Kidney epithelial cell (primary cell): ENCODE data around the gene SLC9A3. TPM values are rescaled to one million over a fixed set of nuclear protein-coding genes. Genes with fewer than 3 reads are reported as not detected.
"Not testable (repeated sequence)": the region's sequence is repeated elsewhere in the genome, so short reads cannot be mapped to it uniquely, and the experiment has no call there.

Experiments
- DNase-seq: peaks from one replicate; pipeline ENCODE4 v3.0.0-alpha.2; 2010; ENCODE audit warnings: low read depth
- H3K27me3 ChIP-seq: 2 replicates; pipeline ENCODE4 v1.6.0; 2011; ENCODE audit warnings: low read length; ENCODE audit not compliant: control insufficient read depth, insufficient read depth
- H3K36me3 ChIP-seq: 2 replicates; pipeline ENCODE4 v1.5.1; 2011; ENCODE audit warnings: low read length; ENCODE audit not compliant: control insufficient read depth, insufficient read depth
- H3K4me3 ChIP-seq: 2 replicates; pipeline ENCODE4 v1.5.1; 2011; ENCODE audit warnings: low read depth, mild to moderate bottlenecking, control low read depth, low read length
- CTCF ChIP-seq: IDR thresholded peaks from 2 replicates; pipeline ENCODE4 v1.5.1; 2011; ENCODE audit warnings: mild to moderate bottlenecking, moderate library complexity, low read length, control low read depth, inconsistent platforms; ENCODE audit not compliant: insufficient read depth, poor library complexity, severe bottlenecking
- total RNA-seq: library from RNA; depleted of rRNA; stranded (reverse); fragments of >200 nt; gene quantifications from 2 replicates; pipeline ENCODE4 v1.2.3, GENCODE V29; 2015

SLC9A3 gene
- total RNA-seq, 1 donor from 2014 or later: 3.6 TPM

DNA sequence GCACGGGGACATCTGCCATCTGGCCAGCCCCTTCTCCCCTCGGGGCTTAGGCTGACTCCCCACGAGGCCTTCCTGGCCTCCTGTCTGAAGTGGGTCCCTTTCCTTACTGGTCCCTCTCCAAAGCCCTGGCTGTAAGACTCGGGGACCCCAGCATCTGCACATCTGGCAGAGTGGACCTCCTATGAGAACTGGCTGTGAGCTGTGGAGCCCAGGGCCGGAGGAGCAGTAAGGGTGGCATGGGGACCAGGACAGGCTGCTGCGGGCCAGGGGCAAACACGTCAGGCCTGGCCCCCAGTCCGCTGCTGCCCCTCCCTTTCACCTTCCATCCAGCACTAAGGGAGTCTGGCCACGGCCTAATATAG, 47.5 kb downstream of the SLC9A3 start:
- DNase-seq: no peak
- Histone ChIP-seq H3K36me3 (no peaks in the 10 kb centered on the region), H3K27me3 (peaks cover 42% of the 10 kb centered on the region), H3K4me3 (no peak overlapping the region)
- TF ChIP-seq CTCF: no peak

- H3K36me3 ChIP-seq: no peaks in the 10 kb centered on the region
- H3K4me3 ChIP-seq: no peak overlapping the region
- no peak for DNase-seq
- TF ChIP-seq CTCF: no peak
- H3K27me3 ChIP-seq: peaks cover 42% of the 10 kb centered on the region
Measured at GRCh38 chr5:476102-476813, 48.0 kb downstream of the SLC9A3 start.

- Histone ChIP-seq H3K27me3 (peaks cover 42% of the 10 kb centered on the region), H3K4me3 (no peak overlapping the region)
- TF ChIP-seq CTCF: no peak
Measured at GRCh38 chr5:475704-476101, 48.5 kb downstream of the SLC9A3 start.

DNA sequence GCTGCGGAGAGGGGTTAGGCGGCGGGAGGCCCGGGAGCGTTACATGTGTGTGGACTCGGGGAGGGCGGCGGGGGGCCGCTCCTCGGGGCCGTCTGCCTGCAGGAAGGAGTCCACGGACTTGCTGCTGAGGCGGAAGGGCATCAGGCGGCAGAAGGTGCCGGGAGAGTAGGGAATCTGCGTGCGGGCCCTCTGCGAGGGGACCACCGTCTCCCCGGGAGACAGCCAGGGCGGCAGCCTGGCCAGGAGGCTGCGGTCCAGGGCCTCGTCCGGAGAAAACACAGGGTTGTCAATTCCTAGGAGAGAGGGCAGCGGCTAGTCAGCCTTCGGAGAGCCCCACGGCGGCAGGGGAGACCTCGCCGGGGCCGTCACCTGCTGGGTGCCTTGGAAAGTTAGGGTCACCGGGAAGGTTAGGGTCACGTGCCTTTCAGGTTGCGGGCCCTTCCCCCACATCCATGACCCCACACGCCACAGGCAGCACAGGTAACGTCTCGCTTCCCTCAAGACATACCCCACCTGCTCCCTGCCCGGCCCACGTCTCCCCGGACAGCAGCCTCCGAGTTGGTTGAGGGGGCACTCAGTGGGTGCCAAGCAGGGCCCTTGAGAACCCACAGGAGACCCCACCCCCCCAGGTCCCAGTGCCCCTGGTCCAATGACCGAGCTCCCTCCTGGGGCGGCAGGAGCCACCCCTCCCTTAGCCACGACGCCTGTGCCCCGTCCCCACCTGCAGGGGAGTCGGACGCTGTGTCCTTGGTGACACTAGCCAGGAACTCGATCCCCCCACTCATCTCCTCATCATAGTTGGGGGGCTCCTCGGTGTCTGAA, 49.2 kb downstream of the SLC9A3 start:
- TF ChIP-seq CTCF: no peak
- Histone ChIP-seq H3K36me3 (peaks cover 1% of the 10 kb centered on the region), H3K4me3 (peak overlapping the region; percentile 24), H3K27me3 (peaks cover 39% of the 10 kb centered on the region)
- no peak for DNase-seq

More at GRCh38 chr5:475704-476101, 48.5 kb downstream of the SLC9A3 start:
- H3K36me3 ChIP-seq: no peaks in the 10 kb centered on the region
- DNase-seq: no peak

DNA sequence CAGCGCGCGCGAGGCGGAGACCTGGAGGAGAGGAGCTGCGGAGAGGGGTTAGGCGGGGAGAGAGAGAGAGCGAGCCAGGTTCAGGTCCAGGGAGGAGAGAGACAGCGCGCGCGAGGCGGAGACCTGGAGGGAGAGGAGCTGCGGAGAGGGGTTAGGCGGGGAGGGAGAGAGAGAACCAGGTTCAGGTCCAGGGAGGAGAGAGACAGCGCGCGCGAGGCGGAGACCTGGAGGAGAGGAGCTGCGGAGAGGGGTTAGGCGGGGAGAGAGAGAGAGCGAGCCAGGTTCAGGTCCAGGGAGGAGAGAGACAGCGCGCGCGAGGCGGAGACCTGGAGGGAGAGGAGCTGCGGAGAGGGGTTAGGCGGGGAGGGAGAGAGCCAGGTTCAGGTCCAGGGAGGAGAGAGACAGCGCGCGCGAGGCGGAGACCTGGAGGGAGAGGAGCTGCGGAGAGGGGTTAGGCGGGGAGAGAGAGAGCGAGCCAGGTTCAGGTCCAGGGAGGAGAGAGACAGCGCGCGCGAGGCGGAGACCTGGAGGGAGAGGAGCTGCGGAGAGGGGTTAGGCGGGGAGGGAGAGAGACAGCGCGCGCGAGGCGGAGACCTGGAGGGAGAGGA, 49.9 kb downstream of the SLC9A3 start:
- DNase-seq: not testable (repeated sequence)

DNA sequence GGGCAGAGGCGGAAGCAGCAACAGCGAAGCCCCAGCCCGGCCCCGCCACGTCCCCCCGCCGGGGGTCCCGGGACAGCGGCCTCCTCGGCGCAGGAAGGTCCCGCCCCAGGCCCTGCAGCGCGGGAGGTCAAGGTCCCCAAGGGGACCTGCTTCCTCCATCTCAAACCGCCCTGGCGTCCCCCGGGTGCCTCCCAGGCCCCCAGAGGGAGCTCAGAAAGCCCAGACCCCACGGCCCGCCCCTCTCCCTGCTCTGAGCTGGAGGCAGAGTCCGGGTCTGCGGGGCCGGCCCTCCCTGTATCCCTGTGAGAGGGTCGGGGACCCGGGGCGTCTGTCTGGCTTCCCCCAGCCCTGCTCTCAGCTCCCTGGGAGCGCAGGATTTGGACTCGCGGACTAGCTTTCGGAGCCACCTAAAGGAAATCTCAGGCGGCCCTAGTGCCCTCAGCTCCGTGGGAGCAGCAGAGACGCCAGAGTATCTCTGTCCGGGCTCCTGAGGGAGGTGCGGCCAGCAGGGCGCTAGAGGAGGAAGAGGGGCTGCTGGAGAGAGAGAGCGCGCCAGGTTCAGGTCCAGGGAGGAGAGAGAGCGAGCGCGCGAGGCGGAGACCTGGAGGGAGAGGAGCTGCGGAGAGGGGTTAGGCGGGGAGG, 50.6 kb downstream of the SLC9A3 start:
- H3K4me3 ChIP-seq: peak overlapping the region; percentile 70
- H3K36me3 ChIP-seq: peaks cover 1% of the 10 kb centered on the region
- no peak for TF ChIP-seq CTCF
- H3K27me3 ChIP-seq: peaks cover 36% of the 10 kb centered on the region
- no peak for DNase-seq

More for the DNA sequence above, 49.9 kb downstream of the SLC9A3 start:
- peaks cover 36% of the 10 kb centered on the region for H3K27me3 ChIP-seq
- H3K36me3 ChIP-seq: not testable (repeated sequence)
- H3K4me3 ChIP-seq: peak overlapping the region; percentile 70
